ENCODE results near the gene TCAIM.

Gene TCAIM

GRCh38 chr3:44338010-44338827 is at the start of gene TCAIM:
TSS of gene TCAIM (plus strand) at chr3:44338766. CDS start at chr3:44354783, 16,017 bp downstream.
- DNase-seq (ENCODE audit: low read depth, low spot score): peak; percentile 94

- no peak for DNase-seq (ENCODE audit: low read depth, low spot score)
These were observed 48.6 kb upstream of the TCAIM start for GRCh38 chr3:44289882-44290462.

- DNase-seq (ENCODE audit: low read depth, low spot score): no peak
These were observed 46.3 kb upstream of the TCAIM start for GRCh38 chr3:44292276-44292675.

- no peak for DNase-seq (ENCODE audit: low read depth, low spot score)
These were observed 45.6 kb upstream of the TCAIM start for GRCh38 chr3:44292947-44293346.

GRCh38 chr3:44297255-44297654 is 41.3 kb upstream of the TCAIM start:
- no peak for DNase-seq (ENCODE audit: low read depth, low spot score)

- no peak for DNase-seq (ENCODE audit: low read depth, low spot score)
These were observed 36.8 kb upstream of the TCAIM start for GRCh38 chr3:44301746-44302145.

- no peak for DNase-seq (ENCODE audit: low read depth, low spot score)
These were observed 29.1 kb upstream of the TCAIM start for GRCh38 chr3:44309500-44309899.

- peak; percentile 33 for DNase-seq (ENCODE audit: low read depth, low spot score)
These were observed 19.7 kb upstream of the TCAIM start for GRCh38 chr3:44318891-44319311.

GRCh38 chr3:44321335-44321734 is 17.2 kb upstream of the TCAIM start:
- DNase-seq (ENCODE audit: low read depth, low spot score): no peak

GRCh38 chr3:44323341-44323955 is 15.1 kb upstream of the TCAIM start:
- no peak for DNase-seq (ENCODE audit: low read depth, low spot score)

GRCh38 chr3:44324584-44324983 is 14.0 kb upstream of the TCAIM start:
- no peak for DNase-seq (ENCODE audit: low read depth, low spot score)

GRCh38 chr3:44326019-44326418 is 12.5 kb upstream of the TCAIM start:
- DNase-seq (ENCODE audit: low read depth, low spot score): no peak

GRCh38 chr3:44326515-44326914 is 12.1 kb upstream of the TCAIM start:
- DNase-seq (ENCODE audit: low read depth, low spot score): no peak

GRCh38 chr3:44329946-44330345 is 8.6 kb upstream of the TCAIM start:
- no peak for DNase-seq (ENCODE audit: low read depth, low spot score)

GRCh38 chr3:44330444-44330843 is 8.1 kb upstream of the TCAIM start:
- DNase-seq (ENCODE audit: low read depth, low spot score): no peak

- DNase-seq (ENCODE audit: low read depth, low spot score): no peak
These were observed 4.2 kb upstream of the TCAIM start for GRCh38 chr3:44334326-44334725.

- DNase-seq (ENCODE audit: low read depth, low spot score): no peak
These were observed 1.2 kb upstream of the TCAIM start for GRCh38 chr3:44337248-44337785.

- DNase-seq (ENCODE audit: low read depth, low spot score): no peak
These were observed 212 bp downstream of the TCAIM start for GRCh38 chr3:44338828-44339127.

- DNase-seq (ENCODE audit: low read depth, low spot score): no peak
These were observed 853 bp downstream of the TCAIM start for GRCh38 chr3:44339181-44340057.

GRCh38 chr3:44340058-44340395 is 1.5 kb downstream of the TCAIM start:
- DNase-seq (ENCODE audit: low read depth, low spot score): no peak

- DNase-seq (ENCODE audit: low read depth, low spot score): no peak
These were observed 3.7 kb downstream of the TCAIM start for GRCh38 chr3:44342176-44342790.
